ENCODE measurements around the gene SNED1. TPM values are rescaled to one million over a fixed set of nuclear protein-coding genes. Genes with fewer than 3 reads are reported as not detected.
"Not testable (repeated sequence)": the region's sequence is repeated elsewhere in the genome, so short reads cannot be mapped to it uniquely, and the experiment has no call there.

The SNED1 gene
- total RNA-seq, 1 donor from 2014 or later = 18.5 TPM

- DNase-seq (ENCODE audit: low read depth) = no peak
These were observed 26.2 kb upstream of the SNED1 start for GRCh38 chr2:240972201-240972600.

GRCh38 chr2:240972636-240973521 lies 25.5 kb upstream of the SNED1 start:
- DNase-seq (ENCODE audit: low read depth) = no peak

- no peak for DNase-seq (ENCODE audit: low read depth)
These were observed 23.4 kb upstream of the SNED1 start for GRCh38 chr2:240974771-240975572.

GRCh38 chr2:240975903-240976302 lies 22.5 kb upstream of the SNED1 start:
- not testable (repeated sequence) for DNase-seq (ENCODE audit: low read depth)

GRCh38 chr2:240981280-240981679 lies 17.1 kb upstream of the SNED1 start:
- no peak for DNase-seq (ENCODE audit: low read depth)

GRCh38 chr2:240981871-240982800 lies 16.3 kb upstream of the SNED1 start:
- no peak for DNase-seq (ENCODE audit: low read depth)

GRCh38 chr2:240982821-240983281 lies 15.6 kb upstream of the SNED1 start:
- DNase-seq (ENCODE audit: low read depth) = no peak

- no peak for DNase-seq (ENCODE audit: low read depth)
These were observed 14.9 kb upstream of the SNED1 start for GRCh38 chr2:240983361-240983995.

- no peak for DNase-seq (ENCODE audit: low read depth)
These were observed 14.4 kb upstream of the SNED1 start for GRCh38 chr2:240983996-240984498.

GRCh38 chr2:240985881-240986786 lies 12.3 kb upstream of the SNED1 start:
- DNase-seq (ENCODE audit: low read depth) = no peak

- peak; percentile 44 for DNase-seq (ENCODE audit: low read depth)
These were observed 11.5 kb upstream of the SNED1 start for GRCh38 chr2:240986787-240987411.

- no peak for DNase-seq (ENCODE audit: low read depth)
These were observed 10.8 kb upstream of the SNED1 start for GRCh38 chr2:240987588-240987987.

GRCh38 chr2:240988146-240988545 lies 10.3 kb upstream of the SNED1 start:
- DNase-seq (ENCODE audit: low read depth) = peak; percentile 49

GRCh38 chr2:240988571-240989271 lies 9.7 kb upstream of the SNED1 start:
- DNase-seq (ENCODE audit: low read depth) = no peak

- DNase-seq (ENCODE audit: low read depth) = no peak
These were observed 8.8 kb upstream of the SNED1 start for GRCh38 chr2:240989451-240990265.

GRCh38 chr2:240990266-240990529 lies 8.2 kb upstream of the SNED1 start:
- no peak for DNase-seq (ENCODE audit: low read depth)

- DNase-seq (ENCODE audit: low read depth) = no peak
These were observed 7.6 kb upstream of the SNED1 start for GRCh38 chr2:240990726-240991377.

Data from myocyte (in vitro differentiated cells).